H1 (cell line): ENCODE results near the gene PDGFRA. TPM values are rescaled to one million over a fixed set of nuclear protein-coding genes. Genes with fewer than 3 reads are reported as not detected.

Experiments used
- CTCF ChIA-PET: fragments of 300-600 bp; sonication (Branson Sonifier 250); formaldehyde crosslinking; loops from one replicate; lab custom pipeline; 2021; ENCODE audit not compliant: partially characterized antibody; lab: Charles Lee
- POLR2A ChIA-PET: fragments of 300-600 bp; sonication (Branson Sonifier 250); formaldehyde crosslinking; loops from one replicate; lab custom pipeline; 2021; ENCODE audit warnings: inconsistent platforms; ENCODE audit not compliant: partially characterized antibody; lab: Charles Lee
- DNase-seq, 2 experiments: peaks; one replicate each; pipeline versions ENCODE4 v3.0.0 to v3.0.0-alpha.2; 2010 to 2022; ENCODE audit warnings: low spot score in 2 of 2, low read depth in 1 of 2, mixed read lengths in 1 of 2
- FAIRE-seq: peaks from 2 replicates; lab custom pipeline; 2011; peaks lifted over from hg19 to GRCh38; lab: Jason Lieb, UNC
- H2AFZ ChIP-seq: 2 replicates; pipeline ENCODE4 v1.8.1; 2012; ENCODE audit warnings: low read length, inconsistent platforms
- H2AK5ac ChIP-seq: 2 replicates; pipeline ENCODE4 v1.6.1; 2013; ENCODE audit warnings: low read depth, low read length
- H2BK120ac ChIP-seq: replicated peaks from 2 replicates; pipeline ENCODE3; 2013; ENCODE audit warnings: low read depth, low read length, inconsistent platforms
- H2BK12ac ChIP-seq: 2 replicates; pipeline ENCODE4 v1.6.1; 2013; ENCODE audit warnings: low read depth, low read length
- H2BK15ac ChIP-seq: 2 replicates; pipeline ENCODE4 v1.6.1; 2013; ENCODE audit warnings: low read length
- H2BK20ac ChIP-seq: 2 replicates; pipeline ENCODE4 v1.6.1; 2013; ENCODE audit warnings: low read length
- H2BK5ac ChIP-seq: 2 replicates; pipeline ENCODE4 v1.6.1; 2013; ENCODE audit warnings: low read depth, low read length
- H3K14ac ChIP-seq: 2 replicates; pipeline ENCODE4 v1.6.1; 2013; ENCODE audit warnings: inconsistent platforms; ENCODE audit not compliant: insufficient read length
- H3K18ac ChIP-seq: 2 replicates; pipeline ENCODE4 v1.6.1; 2013; ENCODE audit warnings: low read length; ENCODE audit errors: extremely low read depth
- H3K23ac ChIP-seq: 2 replicates; pipeline ENCODE4 v1.6.1; 2013; ENCODE audit warnings: inconsistent platforms; ENCODE audit not compliant: insufficient read length
- H3K23me2 ChIP-seq: 2 replicates; pipeline ENCODE4 v1.6.1; 2013; ENCODE audit warnings: low read depth, low read length
- H3K27ac ChIP-seq: 2 replicates; pipeline ENCODE4 v1.6.1; 2011; ENCODE audit warnings: low read depth, low read length, inconsistent platforms
- H3K27me3 ChIP-seq, 4 experiments: replicated peaks in 1 of 4; 1 replicate in 1 of 4; 2 replicates in 3 of 4; pipeline versions ENCODE4 v1.6.1 to v1.8.1; 2011 to 2013; ENCODE audit warnings: low read length in 3 of 4, mild to moderate bottlenecking in 3 of 4, inconsistent platforms in 2 of 4, mixed read lengths in 2 of 4, moderate library complexity in 1 of 4; ENCODE audit not compliant: control insufficient read depth in 3 of 4, insufficient read depth in 3 of 4; ENCODE audit errors: extremely low read depth in 1 of 4
- H3K36me3 ChIP-seq, 4 experiments: 2 replicates each; pipeline versions ENCODE4 v1.6.1 to v1.8.1; 2011 to 2013; ENCODE audit warnings: mild to moderate bottlenecking in 4 of 4, low read length in 3 of 4, moderate library complexity in 2 of 4, control low read depth in 1 of 4, inconsistent platforms in 1 of 4; ENCODE audit not compliant: insufficient read depth in 4 of 4, control insufficient read depth in 2 of 4
- H3K4ac ChIP-seq: replicated peaks from 2 replicates; pipeline ENCODE3; 2013; ENCODE audit warnings: low read length, low read depth, mixed read lengths, inconsistent platforms; ENCODE audit not compliant: insufficient read length
- H3K4me1 ChIP-seq, 4 experiments: replicated peaks in 1 of 4; 1 replicate in 1 of 4; 2 replicates in 3 of 4; pipeline versions ENCODE4 v1.6.1 to v1.8.1; 2011 to 2013; ENCODE audit warnings: low read length in 3 of 4, inconsistent platforms in 2 of 4, mixed read lengths in 1 of 4; ENCODE audit not compliant: insufficient read depth in 4 of 4, control insufficient read depth in 3 of 4
- H3K4me2 ChIP-seq, 2 experiments: 2 replicates each; pipeline versions ENCODE4 v1.6.1 to v1.8.1; 2011 to 2013; ENCODE audit warnings: low read depth in 2 of 2, low read length in 2 of 2, control low read depth in 1 of 2, inconsistent platforms in 1 of 2, mild to moderate bottlenecking in 1 of 2; ENCODE audit not compliant: insufficient read depth in 1 of 2
- H3K4me3 ChIP-seq, 4 experiments: fragments of 200-600, 300-600 bp in 1 of 4; sonication (generic), shearing (Covaris generic), sonication (Bioruptor Twin) in 1 of 4; 2 replicates each; pipeline versions ENCODE4 v1.5.1 to v1.8.1; 2011 to 2016; ENCODE audit warnings: low read length in 4 of 4, low read depth in 3 of 4, control low read depth in 2 of 4, inconsistent platforms in 2 of 4, mild to moderate bottlenecking in 2 of 4, mixed read lengths in 1 of 4, moderate library complexity in 1 of 4; ENCODE audit not compliant: insufficient read depth in 2 of 4; ENCODE audit errors: extremely low read depth in 1 of 4
- H3K56ac ChIP-seq: replicated peaks from 2 replicates; pipeline ENCODE3; 2013; ENCODE audit warnings: low read depth, mild to moderate bottlenecking, mixed read lengths, low read length, inconsistent platforms; ENCODE audit not compliant: insufficient read length
- H3K79me1 ChIP-seq: 2 replicates; pipeline ENCODE4 v1.6.1; 2013; ENCODE audit warnings: low read depth, low read length, control low read depth
- H3K79me2 ChIP-seq, 2 experiments: 2 replicates each; pipeline versions ENCODE4 v1.6.1 to v1.8.1; 2012 to 2013; ENCODE audit warnings: low read length in 2 of 2, mild to moderate bottlenecking in 2 of 2, inconsistent platforms in 1 of 2; ENCODE audit not compliant: insufficient read depth in 2 of 2, control insufficient read depth in 1 of 2
- H3K9ac ChIP-seq, 4 experiments: replicated peaks in 1 of 4; 1 replicate in 1 of 4; 2 replicates in 3 of 4; pipeline versions ENCODE4 v1.6.1 to v1.8.1; 2011 to 2013; ENCODE audit warnings: low read depth in 3 of 4, low read length in 3 of 4, control low read depth in 2 of 4, mild to moderate bottlenecking in 2 of 4, moderate library complexity in 2 of 4, inconsistent platforms in 1 of 4; ENCODE audit errors: extremely low read depth in 1 of 4
- H3K9me3 ChIP-seq, 2 experiments: 2 replicates each; pipeline versions ENCODE4 v1.6.1 to v1.8.1; 2012 to 2013; ENCODE audit warnings: mild to moderate bottlenecking in 2 of 2, moderate library complexity in 2 of 2, control low read depth in 1 of 2, inconsistent platforms in 1 of 2, low read depth in 1 of 2, low read length in 1 of 2, mixed read lengths in 1 of 2; ENCODE audit not compliant: insufficient read depth in 2 of 2
- H4K20me1 ChIP-seq, 2 experiments: replicated peaks in 1 of 2; 2 replicates each; pipeline versions ENCODE3 to v1.8.1; 2011 to 2013; ENCODE audit warnings: inconsistent platforms in 2 of 2, low read length in 2 of 2, mild to moderate bottlenecking in 1 of 2; ENCODE audit not compliant: insufficient read depth in 2 of 2, control insufficient read depth in 1 of 2
- H4K5ac ChIP-seq: 2 replicates; pipeline ENCODE4 v1.6.1; 2013; ENCODE audit warnings: low read length, low read depth, mixed read lengths, inconsistent platforms; ENCODE audit not compliant: insufficient read length
- H4K8ac ChIP-seq: 2 replicates; pipeline ENCODE4 v1.8.0; 2013; ENCODE audit warnings: mild to moderate bottlenecking, moderate library complexity, low read length, inconsistent platforms; ENCODE audit not compliant: insufficient read depth; ENCODE audit errors: extremely low read depth
- H4K91ac ChIP-seq: replicated peaks from 2 replicates; pipeline ENCODE3; 2013; ENCODE audit warnings: low read length, mixed read lengths, inconsistent platforms; ENCODE audit not compliant: insufficient read length
- KDM4A ChIP-seq: IDR thresholded peaks from one replicate; pipeline ENCODE4 v1.7.1; 2012; ENCODE audit warnings: low read depth, mild to moderate bottlenecking, moderate library complexity, low read length, inconsistent platforms; ENCODE audit not compliant: severe bottlenecking
- RAD21 ChIP-seq, 2 experiments: IDR thresholded peaks in 1 of 2; conservative IDR thresholded peaks in 1 of 2; 2 replicates each; pipeline ENCODE4 v1.6.1; 2011; ENCODE audit warnings: low read depth in 2 of 2, low read length in 2 of 2, improper control_type of control experiment in 1 of 2, inconsistent platforms in 1 of 2, mild to moderate bottlenecking in 1 of 2, moderate library complexity in 1 of 2
- WGBS, 2 experiments: shearing (Covaris generic) in 1 of 2; methylation state at CpG; one replicate each; pipeline versions ENCODE4 v1.1.6 to v1.1.7; 2013 to 2015; ENCODE audit warnings: low lambda C conversion rate in 2 of 2, mixed read lengths in 2 of 2, inconsistent platforms in 1 of 2, low coverage in 1 of 2, missing lambda C conversion rate in 1 of 2; ENCODE audit not compliant: insufficient replicate concordance in 2 of 2, insufficient coverage in 1 of 2, insufficient read length in 1 of 2; ENCODE audit errors: extremely low coverage in 1 of 2, missing lambda C conversion rate in 1 of 2; 5-methylcytosine and 5-hydroxymethylcytosine counted together
- polyA plus RNA-seq, 7 experiments: library from polyadenylated mRNA; depleted of rRNA in 3 of 7; stranded (reverse) in 5 of 7; unstranded in 2 of 7; fragments of >200 nt in 5 of 7; fragments of 200-250 nt in 2 of 7; gene quantifications; 1 replicate in 5 of 7; 2 replicates in 1 of 7; 4 replicates in 1 of 7; pipeline versions ENCODE4 v1.2.1 to v1.2.3, GENCODE V29; 2011 to 2013; ENCODE audit warnings: missing spikeins in 2 of 7, mixed read lengths in 2 of 7
- total RNA-seq: library from RNA; stranded (reverse); fragmentation: NEBNext Ultra II Directional; extraction: Animal tissue kit (Norgen Biotek cat#: 25700); gene quantifications from 2 replicates; pipeline ENCODE4 v1.2.1, GENCODE V29; 2021
- TF ChIP-seq, protein P1 (sequence below), 3 experiments: IDR thresholded peaks; 1 replicate in 2 of 3; 2 replicates in 1 of 3; pipeline versions ENCODE4 v1.5.1 to v1.6.1; 2011; ENCODE audit warnings: low read length in 3 of 3, mild to moderate bottlenecking in 3 of 3, inconsistent platforms in 2 of 3, low read depth in 1 of 3, moderate library complexity in 1 of 3; ENCODE audit not compliant: insufficient read depth in 1 of 3; ENCODE audit errors: control extremely low read depth in 1 of 3

PDGFRA gene
- total and polyA plus RNA-seq, 2 of the 8 experiments (the other 6 are each of a cell fraction or from before 2014, with no cell fraction given): 1.4 to 3.4 TPM

DNA sequence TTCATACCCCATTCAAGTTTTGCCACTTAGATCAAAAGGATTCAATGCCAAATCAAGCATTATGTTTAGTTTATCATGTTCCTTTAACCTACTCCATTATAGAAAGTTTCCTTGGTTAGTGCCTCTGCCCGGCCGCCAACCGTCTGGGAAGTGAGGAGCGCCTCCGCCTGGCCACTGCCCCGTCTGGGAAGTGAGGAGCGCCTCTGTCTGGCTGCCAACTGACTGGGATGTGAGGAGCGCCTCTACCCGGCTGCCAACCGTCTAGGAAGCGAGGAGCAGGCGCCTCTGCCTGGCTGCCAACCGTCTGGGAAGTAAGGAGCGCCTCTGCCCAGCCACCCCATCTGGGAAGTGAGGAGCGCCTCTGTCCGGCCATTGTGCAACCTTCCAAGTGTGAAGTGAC is 36.3 kb upstream of the PDGFRA start:
- H3K27ac ChIP-seq: no peak overlapping the region
- FAIRE-seq: no peak
- H3K9ac ChIP-seq: no peak overlapping the region
- ChIA-PET POLR2A (no interaction called here), CTCF (interaction anchor here (0.6 to 1.3 kb wide), 2 partner anchors 10 to 284 kb away, joined by 3 read pairs; no protein-coding TSS in a partner anchor)
- H4K8ac ChIP-seq: no peak overlapping the region
- H4K91ac ChIP-seq: no peak overlapping the region
- no peaks in the 10 kb centered on the region for H3K79me1 ChIP-seq
- no peak overlapping the region for H2AK5ac ChIP-seq
- no peak overlapping the region for H2BK5ac ChIP-seq
- no peak overlapping the region for H3K4me3 ChIP-seq
- H2BK12ac ChIP-seq: no peak overlapping the region
- no peak overlapping the region for H3K4me2 ChIP-seq
- no peak overlapping the region for H4K5ac ChIP-seq
- no peak overlapping the region for H3K14ac ChIP-seq
- peaks cover 0 to 4% (median 0%) of the 10 kb centered on the region in 4 experiments; a peak in 1 of 7 replicates for H3K4me1 ChIP-seq
- no peak for DNase-seq
- H2BK120ac ChIP-seq: no peak overlapping the region
- no peak overlapping the region for H2BK20ac ChIP-seq
- no peaks in the 10 kb centered on the region for H3K79me2 ChIP-seq
- no peak overlapping the region for H3K56ac ChIP-seq
- peaks cover 2% of the 10 kb centered on the region; the same call in 1 of the 2 replicates for H3K23me2 ChIP-seq
- H3K18ac ChIP-seq: no peak overlapping the region
- TF ChIP-seq RAD21 (IDR thresholded peaks at IDR 0.05 in 1 of 2, conservative IDR thresholded peaks at IDR 0.05 in 1 of 2; ENCODE audit: low read depth in 2 of 2, low read length in 2 of 2): peak; percentile 18 to 32; a peak in 3 of 4 replicates
- no peak for TF ChIP-seq KDM4A
- TF ChIP-seq, protein P1, sequence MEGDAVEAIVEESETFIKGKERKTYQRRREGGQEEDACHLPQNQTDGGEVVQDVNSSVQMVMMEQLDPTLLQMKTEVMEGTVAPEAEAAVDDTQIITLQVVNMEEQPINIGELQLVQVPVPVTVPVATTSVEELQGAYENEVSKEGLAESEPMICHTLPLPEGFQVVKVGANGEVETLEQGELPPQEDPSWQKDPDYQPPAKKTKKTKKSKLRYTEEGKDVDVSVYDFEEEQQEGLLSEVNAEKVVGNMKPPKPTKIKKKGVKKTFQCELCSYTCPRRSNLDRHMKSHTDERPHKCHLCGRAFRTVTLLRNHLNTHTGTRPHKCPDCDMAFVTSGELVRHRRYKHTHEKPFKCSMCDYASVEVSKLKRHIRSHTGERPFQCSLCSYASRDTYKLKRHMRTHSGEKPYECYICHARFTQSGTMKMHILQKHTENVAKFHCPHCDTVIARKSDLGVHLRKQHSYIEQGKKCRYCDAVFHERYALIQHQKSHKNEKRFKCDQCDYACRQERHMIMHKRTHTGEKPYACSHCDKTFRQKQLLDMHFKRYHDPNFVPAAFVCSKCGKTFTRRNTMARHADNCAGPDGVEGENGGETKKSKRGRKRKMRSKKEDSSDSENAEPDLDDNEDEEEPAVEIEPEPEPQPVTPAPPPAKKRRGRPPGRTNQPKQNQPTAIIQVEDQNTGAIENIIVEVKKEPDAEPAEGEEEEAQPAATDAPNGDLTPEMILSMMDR (IDR thresholded peaks at IDR 0.05; ENCODE audit: control extremely low read depth in 1 of 3, insufficient read depth in 1 of 3, low read depth in 1 of 3, low read length in 3 of 3): peak in 1 of 3 experiments; percentile 23; a peak in 1 of 4 replicates
- H4K20me1 ChIP-seq: no peaks in the 10 kb centered on the region
- H3K9me3 ChIP-seq: peaks cover 0 to 4% of the 10 kb centered on the region in 2 experiments; a peak in 1 of 4 replicates
- no peaks in the 10 kb centered on the region for H3K36me3 ChIP-seq
- H3K23ac ChIP-seq: no peak overlapping the region
- WGBS, 2 experiments: 87% methylated on average over 16 of the region's 16 CpGs; no CpG with 5 or more reads in 1 of the 2 experiments
- H3K27me3 ChIP-seq: no peaks in the 10 kb centered on the region; a peak in 1 of 7 replicates
- H3K4ac ChIP-seq: no peak overlapping the region
- H2AFZ ChIP-seq: no peak overlapping the region
- no peak overlapping the region for H2BK15ac ChIP-seq
